ENCODE measurements around the gene HSPE1.

DNA sequence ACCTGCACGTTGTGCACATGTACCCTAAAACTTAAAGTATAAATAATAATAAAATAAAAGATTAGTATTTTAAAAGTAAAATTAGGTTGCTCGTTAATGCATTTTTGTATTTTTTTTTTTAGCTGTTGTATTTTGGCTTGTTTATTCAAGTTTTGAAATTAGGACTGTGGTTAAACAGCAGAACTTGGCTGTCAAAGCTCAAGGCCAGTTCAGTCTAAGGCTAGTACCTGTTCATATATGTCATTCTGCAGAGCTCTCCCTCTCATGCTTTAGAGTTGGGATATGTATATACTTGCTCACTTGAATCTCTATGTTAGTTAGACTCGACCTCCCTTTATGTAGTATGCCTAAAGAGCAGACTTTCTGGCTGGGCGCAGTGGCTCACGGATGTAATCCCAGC lies 48.4 kb downstream of the HSPE1 start:
- no peak for TF ChIP-seq CTCF (IDR thresholded peaks at IDR 0.05)
- no peak for TF ChIP-seq NR1H2 (CRISPR knock-in tag; IDR thresholded peaks at IDR 0.05)
- no peak for TF ChIP-seq ELF4 (CRISPR knock-in tag; IDR thresholded peaks at IDR 0.05; ENCODE audit: low read depth)
- TF ChIP-seq CREB1 (CRISPR knock-in tag; IDR thresholded peaks at IDR 0.05) = no peak
- no peak for TF ChIP-seq CDX4 (CRISPR knock-in tag; IDR thresholded peaks at IDR 0.05; ENCODE audit: borderline replicate concordance)
- no peak for TF ChIP-seq RORB (CRISPR knock-in tag; IDR thresholded peaks at IDR 0.05)
